Loucy (cell line): ENCODE results near the gene MARF1.

ENCODE experiments used
- H2AFZ ChIP-seq: fragments of 200-600 bp; sonication (generic); 2 replicates; pipeline ENCODE4 v1.6.0; 2016; ENCODE audit warnings: antibody characterized with exemption, mild to moderate bottlenecking, low read length, moderate library complexity
- H3F3A ChIP-seq: fragments of 200-600 bp; 2 replicates; pipeline ENCODE4 v1.6.0; 2016; ENCODE audit warnings: antibody characterized with exemption, low read depth, mild to moderate bottlenecking
- H3K27me3 ChIP-seq: fragments of 200-600 bp; sonication (generic); 2 replicates; pipeline ENCODE4 v1.6.1; 2014; ENCODE audit warnings: low read length, mild to moderate bottlenecking; ENCODE audit not compliant: insufficient read depth, poor library complexity, severe bottlenecking
- H3K36me3 ChIP-seq: fragments of 200-600 bp; sonication (generic); 2 replicates; pipeline ENCODE4 v1.6.1; 2016; ENCODE audit warnings: low read length; ENCODE audit not compliant: insufficient read depth
- H3K4me1 ChIP-seq: fragments of 200-600 bp; sonication (generic); 2 replicates; pipeline ENCODE4 v1.5.1; 2014; ENCODE audit warnings: low read length, mild to moderate bottlenecking; ENCODE audit not compliant: insufficient read depth, poor library complexity, severe bottlenecking
- H3K4me2 ChIP-seq: fragments of 200-600 bp; sonication (generic); 2 replicates; pipeline ENCODE4 v1.6.0; 2014; ENCODE audit warnings: antibody characterized with exemption, low read length, low read depth, mild to moderate bottlenecking; ENCODE audit not compliant: poor library complexity, severe bottlenecking
- H3K4me3 ChIP-seq: fragments of 200-600 bp; sonication (generic); 2 replicates; pipeline ENCODE4 v1.5.1; 2014; ENCODE audit warnings: low read length, mild to moderate bottlenecking, mixed read lengths; ENCODE audit not compliant: poor library complexity, severe bottlenecking
- H3K79me2 ChIP-seq: fragments of 200-600 bp; sonication (generic); 2 replicates; pipeline ENCODE4 v1.6.1; 2014; ENCODE audit warnings: low read length; ENCODE audit not compliant: insufficient read depth
- H3K9ac ChIP-seq: fragments of 200-600 bp; sonication (generic); 2 replicates; pipeline ENCODE4 v1.6.0; 2014; ENCODE audit warnings: mild to moderate bottlenecking, low read depth, low read length, moderate library complexity; ENCODE audit not compliant: poor library complexity, severe bottlenecking
- H3K9me2 ChIP-seq: fragments of 200-600 bp; sonication (generic); replicated peaks from 2 replicates; pipeline ENCODE4 v1.6.1; 2016; ENCODE audit warnings: low read depth, low read length, mixed read lengths
- H3K9me3 ChIP-seq: fragments of 200-600 bp; sonication (generic); 2 replicates; pipeline ENCODE4 v1.6.1; 2014; ENCODE audit warnings: mild to moderate bottlenecking, antibody characterized with exemption, low read length, low read depth; ENCODE audit not compliant: insufficient read depth
- H4K20me1 ChIP-seq: fragments of 200-600 bp; sonication (generic); 2 replicates; pipeline ENCODE4 v1.6.0; 2014; ENCODE audit warnings: antibody characterized with exemption, low read length, mild to moderate bottlenecking; ENCODE audit not compliant: insufficient read depth, poor library complexity, severe bottlenecking
- EZH2phosphoT487 ChIP-seq: fragments of 200-600 bp; IDR thresholded peaks from 2 replicates; pipeline ENCODE4 v1.6.1; 2018; ENCODE audit warnings: antibody characterized with exemption, mild to moderate bottlenecking, moderate library complexity, borderline replicate concordance
- TF ChIP-seq, protein P1 (sequence below): fragments of 200-600 bp; sonication (generic); conservative IDR thresholded peaks from 2 replicates; pipeline ENCODE4 v1.5.1; 2014; ENCODE audit warnings: mild to moderate bottlenecking, antibody characterized with exemption, low read length

The MARF1 gene

DNA sequence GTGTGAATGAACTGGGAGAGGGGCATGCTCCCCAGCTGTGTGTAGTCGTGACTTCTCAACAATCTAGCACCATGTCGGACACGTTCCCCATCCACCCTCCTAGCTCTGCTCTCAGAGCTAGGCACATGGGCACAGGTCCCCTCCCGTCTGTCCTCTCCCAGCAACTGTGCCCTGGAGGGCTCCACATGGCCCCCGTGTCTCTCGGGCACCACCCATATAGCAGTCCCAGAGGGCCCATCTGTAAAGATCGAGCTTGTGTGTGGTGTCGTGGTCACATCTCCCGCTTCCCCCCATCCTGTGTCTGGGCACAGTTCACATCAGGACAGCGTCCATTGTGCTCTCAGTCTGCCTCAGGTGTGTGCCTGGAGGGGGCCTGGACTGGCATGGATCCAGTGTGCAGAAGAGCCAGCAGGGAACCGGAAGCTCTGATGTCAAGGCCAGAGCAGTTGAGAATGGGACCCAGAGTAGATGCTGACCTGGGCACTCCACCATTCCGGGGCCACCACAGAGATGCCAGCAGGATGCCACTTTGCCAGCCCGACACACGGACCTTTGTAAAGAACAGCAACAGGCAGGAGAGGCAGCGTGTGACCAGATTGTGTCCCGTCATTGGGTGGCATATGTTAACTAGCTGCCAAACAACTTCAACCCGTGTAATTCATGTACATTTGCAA lies 55.7 kb downstream of the MARF1 start:
- Histone ChIP-seq H3K36me3 (no peaks in the 10 kb centered on the region), H3K9me3 (no peaks in the 10 kb centered on the region), H3K9me2 (no peaks in the 10 kb centered on the region), H3K79me2 (no peaks in the 10 kb centered on the region), H3K27me3 (no peaks in the 10 kb centered on the region), H3K4me3 (no peak overlapping the region), H3K9ac (no peak overlapping the region), H3F3A (no peaks in the 10 kb centered on the region), H2AFZ (no peak overlapping the region), H4K20me1 (no peaks in the 10 kb centered on the region), H3K4me2 (no peak overlapping the region), H3K4me1 (peaks cover 3% of the 10 kb centered on the region)
- no peak for TF ChIP-seq EZH2phosphoT487
- TF ChIP-seq, protein P1, sequence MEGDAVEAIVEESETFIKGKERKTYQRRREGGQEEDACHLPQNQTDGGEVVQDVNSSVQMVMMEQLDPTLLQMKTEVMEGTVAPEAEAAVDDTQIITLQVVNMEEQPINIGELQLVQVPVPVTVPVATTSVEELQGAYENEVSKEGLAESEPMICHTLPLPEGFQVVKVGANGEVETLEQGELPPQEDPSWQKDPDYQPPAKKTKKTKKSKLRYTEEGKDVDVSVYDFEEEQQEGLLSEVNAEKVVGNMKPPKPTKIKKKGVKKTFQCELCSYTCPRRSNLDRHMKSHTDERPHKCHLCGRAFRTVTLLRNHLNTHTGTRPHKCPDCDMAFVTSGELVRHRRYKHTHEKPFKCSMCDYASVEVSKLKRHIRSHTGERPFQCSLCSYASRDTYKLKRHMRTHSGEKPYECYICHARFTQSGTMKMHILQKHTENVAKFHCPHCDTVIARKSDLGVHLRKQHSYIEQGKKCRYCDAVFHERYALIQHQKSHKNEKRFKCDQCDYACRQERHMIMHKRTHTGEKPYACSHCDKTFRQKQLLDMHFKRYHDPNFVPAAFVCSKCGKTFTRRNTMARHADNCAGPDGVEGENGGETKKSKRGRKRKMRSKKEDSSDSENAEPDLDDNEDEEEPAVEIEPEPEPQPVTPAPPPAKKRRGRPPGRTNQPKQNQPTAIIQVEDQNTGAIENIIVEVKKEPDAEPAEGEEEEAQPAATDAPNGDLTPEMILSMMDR: no peak

DNA sequence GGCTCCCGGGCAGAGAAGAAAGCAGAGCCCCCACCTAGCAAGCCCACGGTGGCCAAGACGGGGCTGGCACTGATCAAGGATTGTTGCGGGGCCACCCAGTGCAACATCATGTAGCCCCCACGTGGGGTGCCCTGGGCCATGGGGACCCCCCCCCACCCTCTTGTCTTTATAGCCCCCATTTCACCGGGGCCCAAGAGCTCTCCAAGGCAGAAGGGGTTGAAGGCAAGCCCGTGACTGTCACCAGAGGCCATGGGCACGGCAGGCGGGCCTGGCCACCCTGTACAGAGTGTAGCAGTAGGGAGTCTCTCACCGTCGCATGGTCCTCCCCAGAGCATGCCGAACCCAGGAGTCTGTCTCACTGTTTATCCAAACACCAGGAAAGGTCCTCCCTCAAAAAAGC lies 56.2 kb downstream of the MARF1 start:
- H3K4me3 ChIP-seq: no peak overlapping the region

DNA sequence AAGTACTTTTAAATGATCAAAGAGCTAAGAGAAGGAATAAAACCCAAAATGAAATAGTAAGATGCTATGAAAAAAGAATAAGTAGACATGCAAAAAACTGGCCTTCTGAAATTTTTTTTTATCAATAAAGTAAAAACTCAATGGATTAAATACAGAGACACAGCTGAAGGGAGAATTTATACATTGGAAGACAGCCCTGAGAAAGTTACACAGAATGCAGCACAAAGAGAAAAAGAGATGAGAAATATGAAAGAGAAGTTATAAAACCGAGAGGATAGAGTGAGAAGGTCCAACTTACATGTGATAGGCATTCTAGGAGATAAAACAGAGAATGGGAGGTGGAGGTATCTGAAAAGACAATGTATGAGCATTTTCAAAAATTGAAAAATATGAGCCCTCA lies 57.0 kb downstream of the MARF1 start:
- H2AFZ ChIP-seq: no peak overlapping the region
- H3K27me3 ChIP-seq: no peaks in the 10 kb centered on the region
- no peak for TF ChIP-seq EZH2phosphoT487
- TF ChIP-seq, protein P1: no peak
- no peaks in the 10 kb centered on the region for H3K36me3 ChIP-seq
- H4K20me1 ChIP-seq: no peaks in the 10 kb centered on the region
- no peaks in the 10 kb centered on the region for H3K9me3 ChIP-seq
- no peak overlapping the region for H3K4me2 ChIP-seq
- no peak overlapping the region for H3K9ac ChIP-seq
- H3K4me1 ChIP-seq: no peaks in the 10 kb centered on the region
- H3K79me2 ChIP-seq: no peaks in the 10 kb centered on the region
- H3K9me2 ChIP-seq: no peaks in the 10 kb centered on the region
- no peaks in the 10 kb centered on the region for H3F3A ChIP-seq
- no peak overlapping the region for H3K4me3 ChIP-seq

More for the DNA sequence above, 56.2 kb downstream of the MARF1 start:
- Histone ChIP-seq H3K9ac (no peak overlapping the region), H2AFZ (no peak overlapping the region), H3K9me2 (no peaks in the 10 kb centered on the region), H3K4me1 (no peaks in the 10 kb centered on the region), H3K79me2 (no peaks in the 10 kb centered on the region), H3K27me3 (no peaks in the 10 kb centered on the region), H3K36me3 (no peaks in the 10 kb centered on the region), H3K9me3 (no peaks in the 10 kb centered on the region), H3F3A (no peaks in the 10 kb centered on the region), H3K4me2 (no peak overlapping the region), H4K20me1 (no peaks in the 10 kb centered on the region)
- TF ChIP-seq, protein P1: no peak
- TF ChIP-seq EZH2phosphoT487: no peak
